ENCODE measurements around the gene SNN. TPM values are rescaled to one million over a fixed set of nuclear protein-coding genes. Genes with fewer than 3 reads are reported as not detected.

The SNN gene
- total RNA-seq = 13.9 and 20.2 TPM in 2 replicates

GRCh38 chr16:11667824-11668622 is at the start of gene SNN:
SNN (plus strand) TSS chr16:11668455; CDS start chr16:11676060, 7,605 bp downstream.

Other genes with a start within 250 kb of the SNN start
- 61.3 and 76.0 TPM in 2 replicates for gene LITAF, start 81.5 kb upstream of the SNN start, total RNA-seq
- gene TXNDC11, start 74.4 kb downstream of the SNN start, total RNA-seq = 14.3 and 17.2 TPM in 2 replicates
- gene ZC3H7A, start 128.8 kb downstream of the SNN start, total RNA-seq = 27.9 and 35.5 TPM in 2 replicates
- 37.2 and 41.5 TPM in 2 replicates for gene RSL1D1, start 183.1 kb downstream of the SNN start, total RNA-seq
- 27.4 and 41.1 TPM in 2 replicates for gene GSPT1, start 247.5 kb downstream of the SNN start, total RNA-seq

Data from bronchial smooth muscle cell (primary cell).